H4 (cell line): ENCODE measurements around the gene ZNF700. TPM values are rescaled to one million over a fixed set of nuclear protein-coding genes. Genes with fewer than 3 reads are reported as not detected.
"Not testable (repeated sequence)": the region's sequence is repeated elsewhere in the genome, so short reads cannot be mapped to it uniquely, and the experiment has no call there.

Experiments
- DNase-seq: peaks from one replicate; pipeline ENCODE4 v3.0.0-alpha.2; 2015; ENCODE audit warnings: low spot score
- total RNA-seq: library from RNA; depleted of rRNA; stranded (reverse); fragments of >200 nt; shearing (Covaris generic); gene quantifications from 2 replicates; pipeline ENCODE4 v1.2.3, GENCODE V29; 2014

ZNF700 gene
- total RNA-seq, 1 experiment from 2014 or later: 9.2 TPM

GRCh38 chr19:11941361-11941887, 16.5 kb downstream of the ZNF700 start:
- DNase-seq: not testable (repeated sequence)

- no peak for DNase-seq
Measured at GRCh38 chr19:11942008-11942842, 17.3 kb downstream of the ZNF700 start.

- no peak for DNase-seq
Measured at GRCh38 chr19:11942843-11943108, 17.9 kb downstream of the ZNF700 start.

- no peak for DNase-seq
Measured at GRCh38 chr19:11944656-11945055, 19.7 kb downstream of the ZNF700 start.

DNA sequence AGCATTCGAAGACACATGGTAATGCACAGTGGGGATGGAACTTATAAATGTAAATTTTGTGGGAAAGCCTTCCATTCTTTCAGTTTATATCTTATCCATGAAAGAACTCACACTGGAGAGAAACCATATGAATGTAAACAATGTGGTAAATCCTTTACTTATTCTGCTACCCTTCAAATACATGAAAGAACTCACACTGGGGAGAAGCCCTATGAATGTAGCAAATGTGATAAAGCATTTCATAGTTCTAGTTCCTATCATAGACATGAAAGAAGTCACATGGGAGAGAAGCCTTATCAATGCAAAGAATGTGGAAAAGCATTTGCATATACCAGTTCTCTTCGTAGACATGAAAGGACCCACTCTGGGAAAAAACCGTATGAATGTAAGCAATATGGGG, 23.7 kb downstream of the ZNF700 start:
- no peak for DNase-seq

DNA sequence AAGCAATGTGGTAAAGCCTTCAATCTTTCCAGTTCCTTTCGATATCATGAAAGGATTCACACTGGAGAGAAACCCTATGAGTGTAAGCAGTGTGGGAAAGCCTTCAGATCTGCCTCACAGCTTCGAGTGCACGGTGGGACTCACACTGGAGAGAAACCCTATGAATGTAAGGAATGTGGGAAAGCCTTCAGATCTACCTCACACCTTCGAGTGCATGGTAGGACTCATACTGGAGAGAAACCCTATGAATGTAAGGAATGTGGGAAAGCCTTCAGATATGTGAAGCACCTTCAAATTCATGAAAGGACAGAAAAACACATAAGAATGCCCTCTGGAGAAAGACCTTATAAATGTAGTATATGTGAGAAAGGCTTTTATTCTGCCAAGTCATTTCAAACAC, 24.3 kb downstream of the ZNF700 start:
- peak; percentile 10 for DNase-seq

- not testable (repeated sequence) for DNase-seq
Measured at GRCh38 chr19:11949614-11950080, 24.7 kb downstream of the ZNF700 start.

GRCh38 chr19:11950312-11950711, 25.4 kb downstream of the ZNF700 start:
- no peak for DNase-seq

GRCh38 chr19:11963566-11964355, 38.9 kb downstream of the ZNF700 start:
- no peak for DNase-seq

- no peak for DNase-seq
Measured at GRCh38 chr19:11964496-11964857, 39.6 kb downstream of the ZNF700 start.

- DNase-seq: no peak
Measured at GRCh38 chr19:11964858-11965645, 40.1 kb downstream of the ZNF700 start, which contains the start of gene ZNF763. Gene ZNF763, plus strand, starts transcription at chr19:11965040. Its CDS starts 169 bp downstream, at chr19:11965209.

GRCh38 chr19:11970174-11970573, 45.3 kb downstream of the ZNF700 start:
- no peak for DNase-seq

DNA sequence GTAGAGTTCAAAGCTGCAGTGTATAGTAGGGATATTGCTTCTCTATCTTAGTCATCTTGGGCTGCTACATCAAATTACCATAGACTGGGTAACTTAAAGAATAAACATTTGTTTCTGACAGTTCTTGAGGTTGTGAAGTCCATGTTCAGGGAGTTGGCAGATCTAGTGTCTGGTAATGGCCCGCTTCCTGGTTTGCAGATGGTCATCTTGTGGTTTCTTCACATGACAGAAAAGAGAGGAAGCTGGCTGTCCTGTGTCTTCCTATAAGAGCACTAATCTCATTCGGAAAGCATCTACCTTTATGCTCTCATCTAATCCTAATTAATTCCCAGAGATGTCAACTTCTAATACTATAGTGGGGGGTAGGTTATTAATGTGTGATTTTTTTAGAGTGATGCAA, 46.1 kb downstream of the ZNF700 start:
- no peak for DNase-seq

GRCh38 chr19:11973019-11973810, 48.3 kb downstream of the ZNF700 start:
- DNase-seq: no peak

GRCh38 chr19:11978492-11979100, 53.7 kb downstream of the ZNF700 start:
- DNase-seq: no peak

- DNase-seq: no peak
Measured at GRCh38 chr19:11979527-11979926, 54.6 kb downstream of the ZNF700 start.

GRCh38 chr19:11982526-11982925, 57.6 kb downstream of the ZNF700 start:
- DNase-seq: no peak

DNA sequence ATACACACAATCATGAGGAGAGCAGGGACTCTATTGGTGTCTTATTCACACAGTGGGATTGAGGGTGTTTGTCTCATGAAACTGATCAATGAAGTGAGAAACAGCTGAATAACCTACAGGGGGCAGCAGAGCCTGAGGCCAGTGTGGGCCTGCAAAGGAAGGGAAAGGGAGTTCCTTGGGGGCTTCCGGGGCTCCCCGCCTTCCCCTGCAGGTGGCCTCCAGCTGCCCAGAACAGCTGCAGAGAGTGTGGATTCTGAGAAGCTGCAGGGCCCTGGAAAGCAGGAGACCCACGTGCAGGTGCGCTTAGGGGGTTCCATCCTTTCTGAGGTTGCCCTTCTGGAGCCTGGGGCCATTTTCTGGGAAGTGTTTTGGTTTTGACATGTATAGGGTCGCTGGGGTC, 60.1 kb downstream of the ZNF700 start:
- DNase-seq: no peak

GRCh38 chr19:11986754-11987153, 61.8 kb downstream of the ZNF700 start:
- DNase-seq: no peak

DNA sequence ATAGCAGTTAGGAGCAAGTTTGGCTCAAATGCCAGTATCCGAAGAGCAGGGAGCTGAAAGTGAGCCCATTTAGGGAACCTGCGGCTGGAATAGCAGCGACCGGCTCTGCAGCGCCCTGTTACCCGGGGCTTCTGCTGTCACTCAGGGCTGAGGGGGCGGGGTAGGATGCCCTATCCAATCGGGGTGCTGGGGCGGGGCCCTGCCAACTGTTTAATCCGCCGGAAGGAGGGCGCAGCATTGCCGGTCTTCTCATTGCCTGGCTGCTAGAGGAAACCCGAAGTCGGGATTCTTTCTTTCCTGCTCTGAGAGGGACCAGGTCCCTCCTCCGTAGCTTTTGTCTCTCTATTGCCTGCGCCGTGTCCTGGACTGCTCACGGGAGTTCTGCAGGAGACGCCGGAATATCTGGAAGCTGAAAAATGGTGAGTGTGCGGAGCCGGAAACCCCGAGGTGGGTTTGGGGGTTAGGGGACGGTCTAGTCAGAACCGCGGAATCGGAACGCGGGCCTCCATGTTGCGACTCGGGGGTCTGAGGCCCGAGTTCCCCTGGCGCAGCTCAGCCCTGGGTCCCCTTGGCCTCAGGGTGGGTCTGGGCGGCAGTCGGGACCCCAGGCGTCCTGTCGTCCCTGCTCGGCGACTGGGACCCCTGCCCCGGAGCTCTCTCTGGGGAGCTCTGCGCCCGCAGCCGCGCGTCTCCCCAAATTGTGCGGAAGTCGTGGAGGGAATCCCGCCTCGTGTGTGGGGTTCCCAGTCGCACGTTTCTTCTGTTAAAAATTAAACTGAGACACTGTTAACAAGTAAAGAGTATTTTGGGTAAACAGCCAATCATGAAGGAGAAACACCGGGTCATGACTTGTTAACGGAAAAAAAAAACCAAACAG, 62.7 kb downstream of the ZNF700 start:
- DNase-seq: peak; percentile 87
